Activated CD4-positive, CD25-positive, alpha-beta regulatory T cell (primary cell): ENCODE measurements around the gene DALRD3.
A peak's percentile ranks its signal among the peaks of the same experiment; 100 is the strongest.

Experiments
- DNase-seq, 4 experiments: peaks; one replicate each; lab custom pipeline; 2025; lab: John Stamatoyannopoulos, UW

Gene DALRD3

DNA sequence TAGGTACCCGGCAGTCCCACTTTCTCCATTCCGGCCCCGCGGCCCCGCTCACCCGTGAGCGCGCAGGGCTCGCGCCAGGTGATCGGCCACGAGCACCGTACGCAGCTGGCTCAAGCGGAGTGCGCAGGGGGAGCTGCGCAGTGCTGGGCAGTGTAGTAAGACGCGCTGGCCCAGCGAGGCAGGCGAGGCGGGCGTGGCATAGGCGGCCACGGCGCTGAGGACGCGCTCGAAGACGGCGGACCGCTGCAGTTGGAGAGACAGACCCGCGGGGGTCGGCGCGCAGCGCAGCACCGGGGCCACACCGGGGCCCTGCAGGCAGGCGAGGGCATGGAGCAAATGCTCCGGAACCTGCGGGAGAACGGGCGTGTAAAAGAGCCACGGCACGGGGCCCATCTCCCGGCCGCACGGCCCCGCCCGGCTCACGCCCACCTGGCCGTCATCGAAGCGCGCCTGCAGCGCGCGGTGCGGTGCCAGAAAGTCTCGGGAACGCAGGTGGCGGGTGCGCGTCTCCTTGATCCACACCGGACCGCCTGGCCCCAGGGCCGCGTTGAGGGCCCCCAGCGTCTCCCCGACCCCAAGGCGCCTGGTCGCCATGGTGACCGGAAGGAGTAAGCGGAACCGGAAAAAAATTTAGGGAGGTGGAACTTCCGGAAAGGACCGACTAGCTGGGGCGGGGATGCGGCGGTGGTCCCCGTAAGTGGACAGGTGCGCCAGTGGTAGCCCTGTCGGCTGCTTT, at the start of gene DALRD3:
Gene DALRD3 (minus strand): TSS at position 610 of the 736 bp plus-strand sequence. CDS start 16 bp downstream, at position 594.
- peak in 3 of 4 experiments; percentile 21 to 33 (median 32) for DNase-seq

GRCh38 chr3:49058011-49058410, 39.6 kb upstream of the DALRD3 start:
- no peak for DNase-seq

- DNase-seq: no peak
Measured at GRCh38 chr3:49057268-49057667, 38.9 kb upstream of the DALRD3 start.

DNA sequence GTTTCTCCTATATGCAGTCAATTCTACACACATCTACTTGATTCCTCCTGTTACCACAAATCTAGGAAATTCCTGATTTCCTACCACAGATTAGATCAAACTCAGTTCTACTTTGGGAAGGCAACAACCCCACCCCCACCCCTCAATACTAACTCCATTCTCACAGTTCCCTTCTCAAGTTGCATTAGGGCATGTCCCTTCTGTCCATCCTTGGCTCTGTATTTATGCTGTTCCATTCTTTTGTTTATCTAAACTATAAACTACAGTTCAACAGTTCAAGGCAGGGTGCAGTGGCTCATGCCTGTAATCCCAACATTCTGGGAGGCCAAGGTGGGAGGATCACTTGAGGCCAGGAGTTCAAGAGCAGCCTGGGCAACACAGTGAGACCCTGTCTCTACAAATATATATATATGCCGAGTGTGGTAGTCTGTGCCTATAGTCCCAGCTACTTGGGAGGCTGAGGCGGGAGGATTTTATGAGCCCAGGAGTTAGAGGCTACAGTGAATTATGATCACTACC, 36.0 kb upstream of the DALRD3 start:
- DNase-seq: no peak

DNA sequence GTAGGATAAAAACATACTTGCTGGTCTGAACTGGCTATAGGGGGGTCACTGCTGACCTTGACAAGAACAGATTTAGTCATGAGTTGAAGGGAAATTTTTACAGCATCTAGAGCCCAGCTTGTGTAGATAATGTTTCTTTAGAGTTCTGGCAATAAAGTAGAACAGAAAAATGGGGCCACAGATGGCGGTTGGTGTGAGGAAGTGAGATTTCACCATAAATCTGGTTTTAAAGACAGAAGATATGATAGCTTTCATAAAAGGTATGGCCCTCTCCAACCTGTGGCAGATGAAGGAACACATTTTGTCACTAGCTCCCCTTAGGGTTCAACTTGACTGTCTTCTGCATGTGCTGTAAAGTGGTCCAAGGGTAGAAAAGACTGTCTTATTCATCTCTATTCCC, 35.2 kb upstream of the DALRD3 start:
- no peak for DNase-seq

DNA sequence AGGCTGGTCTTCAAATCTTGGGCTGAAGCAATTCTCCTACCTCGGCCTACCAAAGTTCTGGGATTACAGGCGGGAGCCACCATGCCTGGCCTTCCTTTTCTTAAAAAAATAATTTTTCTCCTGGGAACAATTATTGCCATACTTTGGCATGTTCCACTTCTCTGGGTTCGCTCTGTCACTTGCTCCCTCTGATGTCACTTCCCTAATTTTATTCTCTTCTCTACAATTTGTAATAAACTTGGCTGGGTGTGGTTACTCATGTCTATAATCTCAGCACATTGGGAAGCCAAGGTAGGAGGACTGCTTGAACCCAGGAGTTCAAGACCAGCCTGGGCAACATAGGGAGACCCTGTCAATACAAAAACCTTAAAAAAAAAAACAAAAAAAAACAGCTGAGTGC, 16.9 kb upstream of the DALRD3 start:
- no peak for DNase-seq

- no peak for DNase-seq
Measured at GRCh38 chr3:49034650-49035049, 16.3 kb upstream of the DALRD3 start.

- no peak for DNase-seq
Measured at GRCh38 chr3:49032646-49033304, 14.4 kb upstream of the DALRD3 start.

DNA sequence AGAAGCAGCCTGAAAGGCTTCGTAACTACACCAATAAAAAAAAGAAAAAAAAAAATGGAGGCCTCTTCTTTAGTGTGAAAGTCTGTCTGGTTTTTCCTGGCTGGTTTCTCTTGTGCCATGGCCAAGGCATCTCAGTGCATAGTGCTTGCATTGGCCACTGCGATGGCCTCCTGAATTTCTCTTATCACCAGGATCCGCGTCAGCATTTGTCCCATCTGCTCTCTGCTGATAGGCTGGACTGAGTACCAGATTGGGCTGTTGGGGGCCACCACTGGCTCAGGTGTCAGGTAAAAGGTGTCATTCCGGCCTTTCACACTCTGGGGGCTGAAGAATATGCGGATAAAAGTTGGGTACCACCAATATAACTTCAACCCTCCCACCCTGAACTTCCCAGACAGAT, 11.9 kb upstream of the DALRD3 start:
- DNase-seq: no peak

DNA sequence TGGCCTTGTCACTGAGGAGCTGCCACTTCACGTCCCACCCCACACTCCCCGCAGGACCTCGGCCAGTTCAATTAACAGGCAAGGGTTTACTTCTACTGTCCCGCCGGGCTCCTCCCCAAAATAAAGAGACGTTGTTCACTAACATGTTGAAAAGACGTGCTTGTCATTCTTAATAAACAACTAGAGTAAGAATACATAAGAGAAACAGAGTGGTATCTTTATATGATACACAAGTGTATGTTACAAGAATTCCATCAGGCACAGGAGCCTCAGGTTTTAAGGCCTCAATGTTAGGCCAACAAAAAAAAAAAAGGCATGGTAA, 11.1 kb upstream of the DALRD3 start:
- no peak for DNase-seq

DNA sequence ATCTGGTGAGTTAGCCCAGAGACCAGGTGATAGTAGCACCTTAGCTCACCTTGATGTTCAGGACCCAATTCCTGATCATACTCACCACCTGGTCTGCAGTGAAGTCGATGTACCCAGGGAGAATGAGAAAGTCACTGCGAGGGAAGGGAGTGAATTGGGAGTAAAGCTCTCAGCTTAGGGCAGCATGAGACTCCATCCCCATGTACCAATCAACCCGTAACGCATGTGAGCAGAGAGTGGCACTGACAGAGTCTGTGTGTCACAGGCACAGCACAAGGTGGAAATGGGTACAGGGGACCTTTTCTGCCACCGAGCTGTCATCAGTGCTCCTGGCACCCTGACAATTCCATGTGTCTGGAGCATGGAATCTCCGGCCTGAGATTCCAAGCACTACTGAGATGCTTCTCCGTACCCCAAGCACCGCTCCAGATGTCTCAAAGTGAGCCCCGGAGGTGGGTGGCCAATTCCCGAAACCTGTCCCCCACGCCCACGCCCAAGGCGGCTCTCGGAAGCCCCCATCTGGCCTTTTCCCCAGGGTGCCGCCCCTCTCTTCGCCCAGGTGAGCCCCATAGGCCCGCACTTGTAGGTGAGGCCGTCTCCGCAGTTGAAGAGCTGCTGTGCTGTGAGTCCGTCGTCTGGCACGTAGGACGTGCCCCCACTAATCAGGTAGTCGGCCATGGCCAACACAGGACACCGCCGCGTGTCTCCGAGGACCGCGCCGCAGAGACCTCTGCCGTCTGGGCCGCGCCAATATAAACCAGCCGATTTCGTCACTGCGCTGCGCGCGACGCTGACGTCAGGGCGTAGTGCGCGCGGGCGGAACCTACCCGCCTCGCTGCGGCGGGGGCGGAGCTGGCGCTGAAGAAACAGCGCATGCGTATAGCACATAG, 10.5 kb upstream of the DALRD3 start, which contains the start of gene IMPDH2:
Gene IMPDH2 (minus strand): TSS at position 726 of the 890 bp plus-strand sequence. CDS start 48 bp downstream, at position 678.
- DNase-seq: peak; percentile 79 to 87 (median 84)

DNA sequence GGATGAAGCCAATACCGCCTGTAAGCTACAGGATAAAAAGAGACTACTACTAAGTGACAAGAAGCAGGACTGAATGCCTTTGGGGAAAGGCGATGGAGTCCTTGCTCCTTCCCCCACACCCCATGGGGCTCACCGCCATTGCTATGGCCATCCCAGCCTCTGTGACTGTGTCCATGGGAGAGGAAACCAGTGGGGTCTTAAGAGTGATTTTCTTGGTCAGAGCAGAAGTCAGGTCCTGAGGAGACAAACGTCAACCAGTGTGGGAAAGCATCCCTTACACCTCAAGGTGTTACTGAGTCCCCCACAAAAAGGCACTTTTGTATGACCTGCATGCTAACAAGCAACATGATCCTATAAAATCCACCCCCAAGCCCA, 9.9 kb upstream of the DALRD3 start:
- no peak for DNase-seq

DNA sequence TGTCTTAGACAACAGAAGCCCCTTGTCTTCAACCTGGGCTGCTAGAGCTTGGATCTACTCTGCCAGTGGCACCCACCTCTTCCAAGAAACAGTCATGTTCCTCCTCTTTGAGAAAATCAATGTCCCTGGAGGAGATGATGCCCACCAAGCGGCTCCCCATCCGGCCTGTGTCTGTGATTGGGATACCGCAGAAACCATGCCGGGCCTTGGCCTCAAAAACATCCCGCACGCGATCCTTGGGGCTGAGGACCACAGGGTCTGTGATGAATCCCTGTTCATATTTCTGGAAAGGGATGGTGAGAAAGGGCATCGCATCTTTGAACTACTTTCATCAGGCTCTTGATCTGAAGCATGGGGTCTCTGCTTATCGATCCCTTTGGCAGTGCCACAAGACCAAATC, 9.3 kb upstream of the DALRD3 start:
- DNase-seq: no peak

GRCh38 chr3:49026536-49026935, 8.2 kb upstream of the DALRD3 start:
- no peak for DNase-seq

DNA sequence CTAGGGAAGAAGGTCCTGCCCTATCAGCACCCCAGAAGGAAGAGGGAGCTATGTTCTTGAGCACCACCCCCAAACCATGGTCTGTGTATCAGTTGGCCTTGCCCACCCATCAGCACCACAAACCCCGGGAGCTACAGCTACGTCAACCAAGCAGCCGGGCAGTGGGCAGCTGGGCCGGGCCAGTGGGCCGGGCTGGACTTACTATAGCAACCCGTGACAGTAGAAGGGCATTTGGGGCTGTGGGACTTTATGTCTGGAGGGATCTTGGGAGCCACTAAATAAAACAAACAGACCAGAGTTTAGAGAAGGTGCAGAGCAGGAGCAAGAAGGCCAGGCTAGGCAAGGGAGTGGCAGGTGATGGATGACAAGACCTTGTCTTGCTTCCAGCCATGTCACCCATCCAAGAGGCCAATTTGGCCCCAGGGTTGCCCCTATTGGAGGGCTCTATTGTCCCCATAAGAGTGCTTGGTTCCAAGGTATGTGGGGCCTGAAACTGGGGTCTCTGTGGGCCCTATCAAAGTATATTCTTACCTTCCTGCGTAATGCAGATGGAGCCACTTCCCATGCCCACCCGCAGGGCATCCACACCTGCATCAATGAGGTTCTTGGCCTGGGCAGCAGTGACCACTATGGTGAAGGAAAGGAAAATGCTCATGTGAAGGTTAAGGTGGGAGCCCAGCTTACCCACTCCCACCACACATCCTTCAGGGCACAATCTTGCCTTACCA, 7.6 kb upstream of the DALRD3 start:
- DNase-seq: no peak

DNA sequence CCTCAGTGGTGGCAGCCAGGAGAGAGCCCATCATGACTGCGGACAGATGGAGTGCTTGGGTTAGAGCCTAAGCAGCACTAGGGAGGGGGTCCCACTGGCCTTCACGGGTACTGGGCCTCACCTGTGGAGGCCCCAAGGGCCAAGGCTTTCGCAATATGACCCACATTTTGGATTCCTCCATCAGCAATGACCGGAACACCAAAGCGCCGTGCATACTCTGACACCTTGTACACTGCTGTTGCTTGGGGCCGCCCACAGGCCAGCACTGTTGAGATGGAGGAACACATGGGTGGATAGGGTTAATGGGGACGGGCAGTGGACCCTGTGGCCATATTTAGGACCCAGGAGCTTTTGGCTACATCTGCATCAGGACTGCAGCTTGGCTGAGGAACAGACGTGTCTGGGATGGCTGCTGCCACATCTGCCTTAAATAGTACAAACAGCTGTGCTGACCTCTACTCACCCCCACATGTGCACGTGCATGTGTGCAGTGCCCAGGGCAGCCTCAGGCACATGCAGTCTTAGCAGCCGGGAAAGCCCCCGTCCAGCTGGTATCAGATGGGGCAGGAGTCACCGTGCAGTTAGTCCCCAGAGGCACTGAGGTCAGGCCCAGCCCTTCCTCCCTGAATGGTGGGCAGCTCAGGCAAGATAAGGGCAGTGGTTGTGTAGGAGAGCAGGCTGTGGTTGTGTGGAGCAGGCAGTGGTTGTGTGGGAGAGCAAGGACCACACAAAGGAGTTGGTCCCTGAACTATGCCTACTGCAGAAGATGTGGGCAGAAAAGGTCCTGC, 6.8 kb upstream of the DALRD3 start:
- DNase-seq: no peak

DNA sequence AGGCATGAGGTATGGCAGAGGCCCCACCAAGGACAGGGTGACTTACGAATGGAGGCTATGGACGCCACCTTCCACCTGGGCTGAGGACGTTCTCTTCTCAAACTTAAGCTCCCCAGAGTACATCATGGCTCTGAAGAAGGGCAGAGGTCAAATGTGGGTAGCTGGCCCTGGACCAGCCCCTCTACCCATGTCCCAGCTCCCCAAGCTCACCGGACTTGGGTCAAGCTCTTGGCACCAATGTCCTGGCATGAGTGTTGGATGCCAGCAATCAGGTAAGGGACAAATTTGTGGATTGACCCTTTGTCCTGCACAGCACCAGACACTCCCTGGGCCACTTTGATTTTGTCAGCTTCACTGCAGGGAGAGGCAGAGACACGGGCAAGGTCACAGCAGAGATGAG, 6.1 kb upstream of the DALRD3 start:
- no peak for DNase-seq

DNA sequence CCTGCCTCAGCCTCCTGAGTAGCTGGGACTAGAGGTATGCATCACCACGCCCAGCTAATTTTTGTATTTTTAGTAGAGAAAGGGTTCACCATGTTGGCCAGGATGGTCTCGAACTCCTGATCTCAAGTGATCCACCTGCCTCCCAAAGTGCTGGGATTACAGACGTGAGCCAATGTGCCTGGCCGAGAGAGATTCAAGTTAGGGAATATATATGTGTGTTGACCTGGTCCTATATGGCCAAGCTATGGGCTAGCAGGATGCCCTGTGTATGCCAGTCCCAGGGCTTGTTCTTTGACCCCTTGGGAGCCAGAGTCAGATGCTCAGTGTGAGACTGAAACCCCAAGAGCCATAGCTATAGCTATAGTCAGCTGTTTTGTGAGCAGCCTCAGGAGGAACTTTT, 5.4 kb upstream of the DALRD3 start:
- no peak for DNase-seq

DNA sequence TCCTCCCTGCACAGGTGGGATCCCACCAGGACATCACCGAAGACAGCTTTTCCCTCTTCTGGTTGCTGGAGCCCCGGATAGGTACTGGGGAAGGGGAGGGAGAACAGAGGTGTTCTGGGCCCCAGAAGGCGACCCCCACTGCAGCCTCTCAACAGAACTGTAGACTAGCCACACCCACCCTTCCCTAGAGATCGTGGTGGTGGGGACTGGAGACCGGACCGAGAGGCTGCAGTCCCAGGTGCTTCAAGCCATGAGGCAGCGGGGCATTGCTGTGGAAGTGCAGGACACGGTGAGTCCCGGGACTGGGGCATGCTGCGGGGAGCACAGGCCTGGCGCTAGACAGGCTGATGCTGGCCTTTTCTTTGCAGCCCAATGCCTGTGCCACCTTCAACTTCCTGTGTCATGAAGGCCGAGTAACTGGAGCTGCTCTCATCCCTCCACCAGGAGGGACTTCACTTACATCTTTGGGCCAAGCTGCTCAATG, 4.3 kb upstream of the DALRD3 start:
- DNase-seq: no peak

GRCh38 chr3:49021813-49022687, 3.7 kb upstream of the DALRD3 start, which contains the start of gene NDUFAF3:
TSS of gene NDUFAF3 (plus strand) at chr3:49022121. CDS start at chr3:49022145, 24 bp downstream.
- DNase-seq: peak; percentile 84 to 87 (median 85)
